Colon (tissue), 2 donors: ENCODE results near the gene RNF19B.
"Not testable (repeated sequence)": the region's sequence is repeated elsewhere in the genome, so short reads cannot be mapped to it uniquely, and the experiment has no call there.

ENCODE experiments used
- FAIRE-seq: peaks from 2 replicates; lab custom pipeline; 2012; peaks lifted over from hg19 to GRCh38; lab: Jason Lieb, UNC
- donor health status: control.
- donor health status: control.

The RNF19B gene

GRCh38 chr1:32929366-32929765 is 35.2 kb downstream of the RNF19B start:
- no peak for FAIRE-seq

GRCh38 chr1:32928715-32929114 is 35.9 kb downstream of the RNF19B start:
- FAIRE-seq = no peak

- FAIRE-seq = no peak
These were observed 36.3 kb downstream of the RNF19B start for GRCh38 chr1:32928285-32928684.

- no peak for FAIRE-seq
These were observed 37.2 kb downstream of the RNF19B start for GRCh38 chr1:32927441-32927840.

- no peak for FAIRE-seq
These were observed 38.0 kb downstream of the RNF19B start for GRCh38 chr1:32926562-32926961.

DNA sequence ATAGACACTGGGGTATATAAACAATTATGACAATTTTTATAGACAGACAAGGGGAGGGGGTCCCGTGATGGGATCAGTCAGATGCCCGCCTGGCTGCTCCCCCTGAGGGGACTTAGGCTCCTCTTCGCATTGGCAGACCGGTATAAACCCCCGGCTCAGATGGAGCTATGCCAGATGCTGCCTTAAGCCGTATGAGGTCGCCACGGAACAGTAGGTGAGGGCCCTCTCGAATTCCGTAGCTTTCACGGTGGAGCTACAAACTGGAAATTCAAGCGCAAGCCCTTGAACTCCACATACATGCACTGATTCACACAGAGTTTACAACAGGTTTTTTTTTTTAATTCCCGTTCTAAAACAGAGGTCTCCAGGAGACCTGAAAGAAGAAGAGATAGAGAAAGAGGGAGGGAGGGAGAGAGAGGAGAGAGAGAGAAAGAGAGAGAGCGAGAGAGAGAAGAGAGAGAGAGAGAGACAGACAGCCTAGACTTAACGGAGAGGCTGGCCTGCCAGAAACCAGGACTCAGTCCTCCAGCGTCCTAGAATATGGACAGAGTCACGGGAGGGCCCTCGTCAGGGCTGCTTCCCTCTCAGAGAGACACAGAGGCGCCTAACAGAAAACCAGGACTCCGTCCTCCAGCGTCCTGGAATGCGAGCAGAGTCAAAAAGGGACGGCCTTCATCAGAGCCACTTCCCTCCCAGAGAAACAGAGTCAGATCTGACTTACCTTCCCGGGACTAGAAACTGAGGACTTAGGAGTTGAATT is 39.0 kb downstream of the RNF19B start:
- no peak for FAIRE-seq

- no peak for FAIRE-seq
These were observed 39.7 kb downstream of the RNF19B start for GRCh38 chr1:32924881-32925344.

GRCh38 chr1:32920833-32921232 is 43.8 kb downstream of the RNF19B start:
- FAIRE-seq = no peak

DNA sequence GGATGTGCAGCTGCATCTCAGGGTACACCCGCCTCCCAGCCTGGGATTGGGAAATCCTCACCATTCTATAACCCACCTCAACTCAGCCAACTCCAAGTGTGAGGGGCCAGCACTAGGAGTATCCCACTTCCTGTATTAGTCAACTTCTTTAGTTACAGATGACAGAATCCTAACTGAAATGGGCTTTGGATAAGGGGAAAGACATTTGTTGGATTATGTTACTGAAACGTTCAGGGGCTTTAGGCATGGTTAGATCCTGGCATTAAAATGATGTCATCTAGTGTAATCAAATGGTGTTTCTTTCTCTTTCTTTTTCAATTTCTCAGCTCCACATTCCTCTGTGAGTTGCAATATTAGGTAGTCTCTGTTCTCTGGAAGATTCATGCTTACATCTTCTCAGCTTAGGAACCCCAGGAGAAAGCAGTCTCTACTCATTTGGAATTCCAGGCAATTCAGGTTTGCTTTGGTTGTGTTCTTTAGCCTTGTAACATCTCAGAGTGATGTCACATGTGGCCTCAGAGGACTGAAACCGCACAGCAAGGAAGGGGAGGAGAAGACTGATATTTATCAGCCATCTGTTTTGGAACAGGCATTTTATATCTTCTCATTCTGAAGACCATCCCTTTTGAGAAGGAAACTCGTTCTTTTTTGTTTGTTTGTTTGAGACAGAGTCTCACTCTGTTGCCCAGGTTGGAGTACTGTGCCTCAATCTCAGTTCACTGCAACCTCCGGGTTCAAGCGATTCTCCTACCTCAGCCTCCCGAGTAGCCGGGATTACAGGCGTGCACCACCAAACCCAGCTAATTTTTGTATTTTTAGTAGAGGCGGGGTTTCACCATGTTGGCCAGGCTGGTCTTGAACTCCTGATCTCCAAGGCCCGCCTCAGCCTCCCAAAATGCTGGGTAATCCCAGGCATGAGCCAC is 44.5 kb downstream of the RNF19B start:
- FAIRE-seq = no peak

DNA sequence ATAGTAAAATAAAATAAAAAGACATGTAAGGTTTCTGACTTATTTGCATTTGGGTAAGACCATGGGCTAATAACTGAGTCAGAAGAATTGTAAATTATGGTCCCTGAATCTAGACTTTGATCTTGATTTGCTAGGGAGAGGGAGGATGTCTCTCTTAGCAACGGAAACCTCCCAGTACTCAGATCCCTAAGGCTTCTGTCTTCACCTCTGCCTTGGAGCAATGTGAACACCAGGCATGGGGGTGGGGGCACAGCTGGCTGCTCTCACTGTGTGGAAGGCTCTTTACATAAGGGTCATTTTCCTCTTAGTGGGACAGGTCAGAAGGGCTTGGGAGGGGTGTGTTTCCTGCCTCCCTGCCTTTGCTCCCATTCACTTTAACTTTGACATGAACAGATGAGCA is 46.4 kb downstream of the RNF19B start:
- FAIRE-seq = no peak

DNA sequence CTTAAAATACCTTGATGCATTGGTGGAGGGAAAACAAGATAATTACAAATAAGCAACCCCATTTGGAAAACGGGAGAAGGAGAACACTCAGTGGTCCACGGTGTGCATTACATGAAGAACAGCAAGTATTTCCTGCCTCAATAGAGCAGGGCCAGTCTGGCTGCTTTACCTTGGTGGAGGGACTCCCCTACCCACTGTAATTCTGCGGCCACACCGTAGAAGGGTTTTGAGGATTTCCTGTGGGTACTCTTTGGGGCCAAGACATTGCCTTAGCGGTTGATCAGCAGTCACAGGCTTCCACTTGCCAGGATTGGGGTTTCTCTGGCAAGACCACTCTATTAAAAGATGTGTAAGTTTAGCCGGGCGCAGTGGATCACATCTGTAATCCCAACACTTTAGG is 47.1 kb downstream of the RNF19B start:
- no peak for FAIRE-seq

GRCh38 chr1:32915766-32916706 is 48.6 kb downstream of the RNF19B start:
- no peak for FAIRE-seq

- FAIRE-seq = no peak
These were observed 54.3 kb downstream of the RNF19B start for GRCh38 chr1:32910319-32910718.

DNA sequence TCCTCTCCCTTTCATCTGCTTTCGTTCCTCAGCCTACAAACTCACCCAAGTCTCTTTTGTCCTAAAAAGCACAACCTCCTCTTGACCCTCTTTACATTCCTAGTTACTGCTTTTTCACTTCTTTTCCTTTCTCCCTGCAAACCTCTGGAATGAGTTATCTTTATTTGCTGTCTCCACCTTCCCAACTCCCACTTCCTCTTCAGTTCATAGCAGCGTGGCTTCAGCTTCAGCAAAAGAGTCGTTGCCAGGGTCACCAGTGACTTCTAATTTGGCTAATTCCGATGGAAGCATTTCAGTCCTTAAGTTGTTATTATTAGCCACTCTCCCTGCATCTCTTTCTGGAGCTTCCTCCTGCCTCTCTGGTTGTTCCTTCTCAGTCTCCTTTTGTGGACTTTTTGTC is 57.2 kb downstream of the RNF19B start:
- no peak for FAIRE-seq

GRCh38 chr1:32906654-32907053 is 58.0 kb downstream of the RNF19B start:
- FAIRE-seq = no peak

- FAIRE-seq = not testable (repeated sequence)
These were observed 59.0 kb downstream of the RNF19B start for GRCh38 chr1:32905588-32905987.

DNA sequence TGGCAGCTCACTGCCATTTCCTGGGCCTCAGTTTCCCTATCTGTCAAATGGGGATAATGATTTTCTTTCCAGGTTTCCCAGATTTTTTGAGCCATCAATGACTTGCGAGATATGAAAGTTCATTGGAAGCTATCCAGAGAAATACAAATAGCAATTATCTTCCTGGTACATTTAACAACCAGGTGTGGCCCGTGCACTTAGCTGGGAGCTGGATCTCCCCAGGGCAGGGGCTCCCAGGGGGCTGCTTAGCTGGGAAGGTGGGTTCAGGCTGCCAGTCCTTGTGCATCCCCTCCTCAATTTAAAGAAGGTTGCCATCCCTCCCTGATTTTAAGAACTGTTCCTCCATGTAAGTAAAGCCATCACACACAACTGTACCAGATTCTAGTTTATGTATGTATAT is 59.8 kb downstream of the RNF19B start:
- no peak for FAIRE-seq

- FAIRE-seq = no peak
These were observed 60.4 kb downstream of the RNF19B start for GRCh38 chr1:32903991-32904785.

DNA sequence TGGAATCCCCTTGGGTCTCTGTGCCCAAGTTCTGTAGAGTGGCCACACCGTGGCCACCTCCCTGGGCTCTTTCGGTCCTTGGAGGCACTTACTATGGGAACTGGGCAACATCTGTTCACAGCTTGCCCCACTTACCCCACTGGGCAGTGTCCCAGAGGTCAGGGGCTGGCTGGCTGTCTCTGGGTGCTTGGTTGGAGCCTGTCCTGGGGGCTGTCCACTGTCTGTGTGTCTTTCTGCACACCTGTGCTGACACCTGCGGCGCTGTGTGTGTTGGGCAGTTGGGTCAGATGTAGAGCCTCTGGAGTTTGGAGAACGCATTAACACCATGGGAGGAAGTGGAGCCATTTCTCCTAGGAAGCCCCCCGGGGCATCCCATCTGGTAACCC is 62.1 kb downstream of the RNF19B start:
- FAIRE-seq = no peak

- no peak for FAIRE-seq
These were observed 62.6 kb downstream of the RNF19B start for GRCh38 chr1:32901823-32902534.
